Adipocyte (in vitro differentiated cells): ENCODE measurements around the gene YAF2.

ENCODE experiments used
- DNase-seq: peaks from one replicate; pipeline ENCODE4 v3.0.0-alpha.2; 2015; ENCODE audit warnings: low read depth
- H3K27me3 ChIP-seq: replicated peaks from 2 replicates; pipeline ENCODE4 v1.7.0; 2013; ENCODE audit warnings: mild to moderate bottlenecking, low read length, moderate library complexity; ENCODE audit not compliant: control insufficient read depth, insufficient read depth
- H3K36me3 ChIP-seq: 2 replicates; pipeline ENCODE4 v1.7.0; 2013; ENCODE audit warnings: low read length, mild to moderate bottlenecking, moderate library complexity; ENCODE audit not compliant: control insufficient read depth, insufficient read depth, severe bottlenecking
- H3K4me1 ChIP-seq: 2 replicates; pipeline ENCODE4 v1.7.0; 2013; ENCODE audit warnings: mild to moderate bottlenecking, low read length, moderate library complexity; ENCODE audit not compliant: control insufficient read depth, insufficient read depth
- H3K4me3 ChIP-seq: 2 replicates; pipeline ENCODE4 v1.7.0; 2013; ENCODE audit warnings: mild to moderate bottlenecking, low read length, moderate library complexity
- H3K9ac ChIP-seq: 2 replicates; pipeline ENCODE4 v1.7.0; 2013; ENCODE audit warnings: mild to moderate bottlenecking, low read length, moderate library complexity
- H3K9me3 ChIP-seq: 2 replicates; pipeline ENCODE4 v1.7.0; 2013; ENCODE audit warnings: mild to moderate bottlenecking, low read length, moderate library complexity; ENCODE audit not compliant: control insufficient read depth

The YAF2 gene

GRCh38 chr12:42126963-42127362 lies 111.1 kb downstream of the YAF2 start:
- Histone ChIP-seq H3K4me3 (no peak overlapping the region), H3K4me1 (peaks cover 18% of the 10 kb centered on the region), H3K36me3 (no peaks in the 10 kb centered on the region), H3K9ac (no peak overlapping the region), H3K9me3 (no peaks in the 10 kb centered on the region), H3K27me3 (no peaks in the 10 kb centered on the region)
- no peak for DNase-seq

- Histone ChIP-seq H3K27me3 (no peaks in the 10 kb centered on the region), H3K9ac (no peak overlapping the region), H3K9me3 (no peaks in the 10 kb centered on the region), H3K4me3 (no peak overlapping the region), H3K4me1 (peaks cover 7% of the 10 kb centered on the region), H3K36me3 (no peaks in the 10 kb centered on the region)
- no peak for DNase-seq
These were observed 112.7 kb downstream of the YAF2 start for GRCh38 chr12:42125388-42125767.

GRCh38 chr12:42124764-42125387 lies 113.2 kb downstream of the YAF2 start:
- Histone ChIP-seq H3K36me3 (no peaks in the 10 kb centered on the region), H3K9me3 (no peaks in the 10 kb centered on the region), H3K9ac (no peak overlapping the region), H3K4me1 (peaks cover 2% of the 10 kb centered on the region), H3K4me3 (no peak overlapping the region), H3K27me3 (no peaks in the 10 kb centered on the region)
- DNase-seq = no peak

GRCh38 chr12:42119085-42119633 lies 118.9 kb downstream of the YAF2 start:
- H3K36me3 ChIP-seq = no peaks in the 10 kb centered on the region
- DNase-seq = peak; percentile 75
- H3K9me3 ChIP-seq = no peaks in the 10 kb centered on the region
- no peak overlapping the region for H3K9ac ChIP-seq
- no peaks in the 10 kb centered on the region for H3K27me3 ChIP-seq
- peaks cover 10% of the 10 kb centered on the region for H3K4me1 ChIP-seq
- H3K4me3 ChIP-seq = no peak overlapping the region

GRCh38 chr12:42118136-42118879 lies 119.7 kb downstream of the YAF2 start:
- Histone ChIP-seq H3K27me3 (no peaks in the 10 kb centered on the region), H3K9ac (no peak overlapping the region), H3K36me3 (no peaks in the 10 kb centered on the region), H3K9me3 (no peaks in the 10 kb centered on the region), H3K4me1 (peaks cover 10% of the 10 kb centered on the region), H3K4me3 (no peak overlapping the region)
- no peak for DNase-seq

GRCh38 chr12:42109031-42109430 lies 129.0 kb downstream of the YAF2 start:
- no peaks in the 10 kb centered on the region for H3K9me3 ChIP-seq
- H3K9ac ChIP-seq = no peak overlapping the region
- no peaks in the 10 kb centered on the region for H3K36me3 ChIP-seq
- no peak for DNase-seq
- no peaks in the 10 kb centered on the region for H3K4me1 ChIP-seq
- H3K27me3 ChIP-seq = no peaks in the 10 kb centered on the region
- H3K4me3 ChIP-seq = no peak overlapping the region
